Endothelial cell of hepatic sinusoid (primary cell): ENCODE results near the gene UMOD.

Source experiments
- in situ Hi-C: cut with HindIII; loops from 2 replicates; pipeline ENCODE4 v1.10.0; 2017; ENCODE audit warnings: low sequenced_read_pairs

UMOD gene

DNA sequence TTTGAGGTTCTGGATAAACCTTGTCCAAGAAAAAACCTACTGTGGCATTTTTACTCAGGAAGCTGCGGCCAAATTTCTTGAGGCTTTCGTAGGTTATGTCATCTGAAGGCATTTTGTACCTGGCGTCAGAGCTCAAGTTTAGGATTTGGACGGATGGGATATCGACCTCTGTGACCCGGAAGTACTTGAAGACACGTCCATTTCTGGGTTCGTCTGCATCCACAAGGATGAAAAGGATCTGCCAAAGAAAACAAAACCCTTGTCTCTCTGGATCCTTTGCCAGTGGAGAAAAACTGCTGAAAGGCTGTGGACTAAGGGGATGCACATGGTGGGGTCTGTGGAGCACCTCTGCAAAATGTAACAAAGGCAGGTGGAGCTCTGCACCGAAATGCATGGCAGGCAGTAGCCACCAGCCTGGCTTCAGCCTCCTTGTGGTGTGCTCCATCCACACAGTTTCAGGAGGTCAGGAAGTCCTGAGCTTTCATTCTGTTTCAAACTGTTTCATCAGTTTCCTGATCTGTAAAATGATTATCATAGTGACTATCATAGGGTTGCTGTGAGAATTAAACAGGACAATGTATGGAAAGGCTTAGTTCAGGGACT lies 17.0 kb upstream of the UMOD start:
- in situ Hi-C loops: no loop called here

GRCh38 chr16:20364051-20364450 lies 11.5 kb upstream of the UMOD start:
- in situ Hi-C loops: no loop called here

GRCh38 chr16:20363191-20363590 lies 10.7 kb upstream of the UMOD start:
- in situ Hi-C loops: no loop called here

DNA sequence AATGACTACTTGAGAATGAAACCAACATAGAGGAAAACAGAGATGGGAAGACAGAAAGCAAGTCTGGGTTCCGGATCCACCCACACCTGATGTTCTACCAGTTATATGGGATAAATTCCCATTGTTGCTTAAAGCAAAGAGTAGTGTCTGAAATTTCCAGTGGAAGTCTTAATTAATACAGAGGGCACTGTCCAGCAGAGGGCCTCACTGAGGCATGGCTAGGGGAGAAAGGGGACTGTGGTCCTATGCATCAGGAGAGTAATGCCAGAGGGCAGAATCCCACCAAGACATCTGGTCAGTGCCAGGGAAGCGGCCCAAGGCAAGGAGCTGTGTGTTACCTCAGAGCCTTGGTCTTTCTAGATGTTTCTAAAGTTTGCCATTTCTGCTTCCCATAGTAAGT lies 7.5 kb upstream of the UMOD start:
- in situ Hi-C loops: no loop called here

- in situ Hi-C loops: no loop called here
Measured at GRCh38 chr16:20355114-20355782, 2.7 kb upstream of the UMOD start.

- in situ Hi-C loops: no loop called here
Measured at GRCh38 chr16:20353379-20353778, 864 bp upstream of the UMOD start.

DNA sequence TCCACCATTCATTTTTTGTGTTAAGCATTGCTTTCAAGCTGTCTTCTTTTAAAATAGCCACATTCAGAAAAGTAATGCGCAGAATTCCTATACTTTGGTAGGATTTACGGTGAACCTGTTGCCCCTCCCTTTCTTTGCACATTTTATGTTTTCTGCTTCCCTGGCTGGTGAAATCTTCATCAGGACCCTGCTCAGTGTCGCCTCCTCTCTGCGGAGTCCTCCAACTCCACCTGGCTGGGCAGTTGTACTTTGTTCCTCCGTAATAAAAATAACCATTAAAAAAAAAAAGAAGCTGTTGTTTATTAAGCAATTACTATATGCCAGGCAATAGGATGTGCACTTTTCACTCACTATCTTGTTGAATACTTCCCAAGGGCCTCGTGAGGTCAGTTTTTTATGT lies 2.9 kb downstream of the UMOD start:
- in situ Hi-C loops: no loop called here

DNA sequence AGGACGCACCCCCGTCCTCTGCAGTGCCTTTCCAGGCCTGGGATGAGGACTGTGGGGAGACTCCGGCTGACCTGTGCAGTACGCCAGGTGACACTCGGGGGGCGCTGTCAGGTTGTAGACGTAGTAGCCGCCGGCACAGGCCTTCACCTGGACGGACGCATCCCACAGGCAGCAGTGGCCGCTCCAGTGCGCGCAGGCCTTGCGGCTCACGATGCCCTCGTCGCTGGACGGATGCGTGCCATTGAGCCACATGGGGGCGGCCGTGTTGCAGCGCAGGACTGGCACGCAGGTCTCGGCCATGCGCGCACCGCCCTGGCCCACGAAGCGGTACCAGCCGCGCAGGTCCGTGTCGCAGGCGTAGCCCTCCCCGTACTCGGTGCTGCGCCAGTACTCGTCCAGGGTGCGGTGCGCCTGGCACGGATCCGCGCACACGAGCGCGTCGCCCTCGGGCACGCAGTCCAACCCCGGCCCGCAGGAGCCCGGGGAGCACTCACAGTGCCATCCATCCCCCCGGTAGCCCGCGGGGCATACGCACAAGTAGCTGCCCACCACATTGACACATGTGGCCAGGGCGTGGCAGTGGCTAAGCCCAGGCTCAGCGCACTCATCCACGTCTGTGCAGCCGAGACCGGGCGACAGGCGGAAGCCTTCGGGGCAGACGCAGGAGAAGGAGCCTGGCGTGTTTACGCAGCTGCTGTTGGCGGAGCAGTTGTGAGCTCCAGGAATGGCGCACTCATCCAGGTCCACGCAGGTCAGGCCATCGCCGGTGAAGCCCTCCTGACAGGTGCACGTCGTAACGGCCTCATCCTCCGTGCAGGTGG lies 3.9 kb downstream of the UMOD start:
- in situ Hi-C loops: no loop called here

- in situ Hi-C loops: no loop called here
Measured at GRCh38 chr16:20347666-20348364, 4.7 kb downstream of the UMOD start.

DNA sequence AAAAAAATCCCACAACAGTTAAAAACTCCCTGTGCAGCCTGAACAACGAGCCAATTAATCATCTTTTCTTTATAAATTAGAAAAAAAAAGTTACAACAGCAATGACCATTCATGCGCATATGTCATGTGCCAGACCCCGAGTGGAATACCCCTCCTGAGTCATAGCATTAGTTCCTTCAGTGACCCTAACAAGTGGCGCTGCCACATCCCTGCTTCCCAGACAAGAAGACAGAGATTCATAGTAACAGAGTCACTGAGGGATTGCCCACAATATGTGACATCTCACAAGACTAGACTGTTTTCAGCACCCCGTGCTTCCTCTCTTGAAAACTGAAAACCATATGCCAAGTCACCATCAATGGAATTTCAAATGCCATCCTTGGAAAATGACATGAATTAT lies 7.9 kb downstream of the UMOD start:
- in situ Hi-C loops: no loop called here

GRCh38 chr16:20339744-20340143 lies 12.8 kb downstream of the UMOD start:
- in situ Hi-C loops: no loop called here

GRCh38 chr16:20336955-20337354 lies 15.6 kb downstream of the UMOD start:
- in situ Hi-C loops: no loop called here

GRCh38 chr16:20334396-20334795 lies 18.1 kb downstream of the UMOD start:
- in situ Hi-C loops: no loop called here

DNA sequence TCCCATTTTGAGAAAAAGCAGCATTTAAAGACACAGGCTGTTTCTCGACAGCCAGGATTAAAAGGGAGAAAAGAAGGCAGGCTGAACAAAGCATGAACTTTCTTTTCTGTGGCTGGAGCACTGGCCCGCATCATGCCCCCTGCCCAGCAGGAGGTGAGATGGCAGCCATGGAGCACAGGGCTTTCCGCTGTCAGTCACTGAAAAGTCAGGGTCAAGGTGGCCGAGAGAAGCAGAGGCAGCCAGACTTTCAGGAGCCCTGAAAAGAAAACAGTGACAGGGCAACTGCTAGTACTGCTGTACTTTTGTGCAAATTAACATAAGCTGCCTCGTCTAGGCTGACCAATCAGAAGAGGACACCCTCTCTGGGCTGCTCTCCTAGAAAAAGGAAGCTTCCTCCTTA lies 19.4 kb downstream of the UMOD start:
- in situ Hi-C loops: no loop called here

DNA sequence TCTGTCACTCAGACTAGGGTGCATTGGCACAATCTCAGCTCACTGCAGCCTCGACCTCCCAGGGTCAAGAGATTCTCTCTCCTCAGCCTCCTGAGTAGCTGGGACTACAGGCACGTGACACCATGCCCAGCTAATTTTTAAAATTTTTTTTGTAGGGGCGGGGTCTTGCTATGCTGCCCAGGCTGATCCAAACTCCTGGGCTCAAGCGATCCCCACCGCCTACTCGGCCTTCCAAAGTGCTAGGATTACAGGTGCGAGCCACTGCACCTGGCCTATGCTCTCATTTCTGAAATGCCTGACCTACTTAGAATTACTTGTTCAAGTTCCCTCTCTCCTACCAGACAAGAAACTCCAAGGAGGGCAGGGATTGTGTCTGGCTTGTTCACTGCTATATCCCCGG lies 20.1 kb downstream of the UMOD start:
- in situ Hi-C loops: no loop called here

- in situ Hi-C loops: no loop called here
Measured at GRCh38 chr16:20331635-20332034, 20.9 kb downstream of the UMOD start.

DNA sequence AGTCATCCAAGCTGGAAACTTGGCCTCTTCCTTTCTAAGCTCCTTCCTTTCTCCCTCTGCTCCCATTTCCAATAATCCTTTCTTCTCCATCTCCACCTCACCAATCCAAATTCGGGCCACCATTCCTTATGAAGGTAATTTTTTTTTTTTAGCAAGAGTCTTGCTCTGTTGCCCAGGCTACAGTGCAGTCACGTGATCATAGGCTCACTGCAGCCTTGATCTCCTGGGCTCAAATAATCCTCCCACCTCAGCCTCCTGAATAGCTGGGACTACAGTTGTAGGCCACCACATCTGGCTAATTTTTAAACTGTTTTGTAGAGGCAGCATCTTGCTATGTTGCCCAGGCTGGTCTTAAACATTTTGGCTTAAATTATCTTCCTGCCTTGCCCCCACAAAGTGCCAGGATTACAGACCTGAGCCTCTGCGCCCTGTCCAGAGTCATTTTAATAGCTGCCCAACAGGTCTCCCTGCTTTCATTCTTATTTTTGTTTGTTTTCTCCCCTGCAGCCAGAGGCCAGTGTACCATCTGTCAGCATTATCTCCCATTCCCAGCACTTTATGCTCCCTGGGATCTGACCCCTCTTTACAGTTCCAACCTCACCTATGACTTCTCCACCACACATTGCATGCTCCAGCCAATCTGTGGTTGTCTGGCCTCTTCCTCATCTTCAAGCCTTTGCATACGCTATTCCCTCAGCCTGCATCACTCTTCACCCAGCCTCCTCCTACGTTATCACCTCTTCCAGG lies 22.9 kb downstream of the UMOD start:
- in situ Hi-C loops: no loop called here

GRCh38 chr16:20327444-20328041 lies 25.0 kb downstream of the UMOD start, which contains the start of gene GP2:
Gene GP2, minus strand, starts transcription at chr16:20327513. Its CDS starts 1,082 bp downstream, at chr16:20326431.
- in situ Hi-C loops: no loop called here

- in situ Hi-C loops: no loop called here
Measured at GRCh38 chr16:20326321-20326720, 26.2 kb downstream of the UMOD start.

DNA sequence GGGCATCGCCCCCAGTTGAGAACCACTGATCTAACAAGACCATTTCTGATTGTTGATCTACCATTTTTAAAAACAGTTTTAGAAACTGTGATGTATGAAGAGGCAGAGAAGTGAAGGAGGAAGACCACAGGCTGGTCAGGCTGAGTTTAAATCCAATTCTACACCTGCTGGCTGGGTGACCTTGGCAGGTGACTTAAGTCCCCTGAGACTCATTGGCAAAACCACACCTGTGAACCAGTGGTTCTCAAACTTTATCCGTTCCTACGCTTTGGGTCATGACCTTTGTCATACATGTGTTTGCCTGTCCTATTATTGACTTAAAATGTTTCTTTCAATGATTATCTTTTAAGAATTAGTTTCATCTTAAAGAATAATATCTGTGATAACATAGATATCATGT lies 27.5 kb downstream of the UMOD start:
- in situ Hi-C loops: no loop called here
